Brain microvascular endothelial cell (primary cell): Measurements from ENCODE around the gene ARMCX2.

Experiments used
- DNase-seq: peaks from one replicate; pipeline ENCODE4 v3.0.0-alpha.2; 2020
- H3K27ac ChIP-seq: fragments of 250-450 bp; sonication (Bioruptor Pico); 2 replicates; pipeline ENCODE4 v1.5.1; 2020; ENCODE audit warnings: mild to moderate bottlenecking, moderate library complexity
- H3K27me3 ChIP-seq: fragments of 250-450 bp; sonication (Bioruptor Pico); replicated peaks from 2 replicates; pipeline ENCODE4 v1.5.1; 2020; ENCODE audit warnings: mild to moderate bottlenecking
- H3K36me3 ChIP-seq: fragments of 250-450 bp; sonication (Bioruptor Pico); replicated peaks from 2 replicates; pipeline ENCODE4 v1.5.1; 2020; ENCODE audit warnings: mild to moderate bottlenecking
- H3K4me3 ChIP-seq: 2 replicates; pipeline ENCODE4 v1.5.1; 2011; ENCODE audit warnings: low read depth, mild to moderate bottlenecking, control low read depth, low read length, moderate library complexity
- in situ Hi-C: cut with HindIII; loops from 2 replicates; pipeline ENCODE4 v1.10.0; 2017; ENCODE audit warnings: low sequenced_read_pairs, low pct_ligation_motif_present
- TF ChIP-seq, protein P1 (sequence below): IDR thresholded peaks from 2 replicates; pipeline ENCODE4 v1.5.1; 2011; ENCODE audit warnings: low read depth, mild to moderate bottlenecking, moderate library complexity, low read length, control low read depth, inconsistent platforms; ENCODE audit errors: missing control alignments

ARMCX2 gene

GRCh38 chrX:101619364-101619763 is 40.3 kb downstream of the ARMCX2 start:
- Histone ChIP-seq H3K36me3 (no peaks in the 10 kb centered on the region), H3K27me3 (no peaks in the 10 kb centered on the region), H3K27ac (no peak overlapping the region), H3K4me3 (no peak overlapping the region)
- DNase-seq, result no peak
- in situ Hi-C loops, result no loop called here
- TF ChIP-seq, protein P1, sequence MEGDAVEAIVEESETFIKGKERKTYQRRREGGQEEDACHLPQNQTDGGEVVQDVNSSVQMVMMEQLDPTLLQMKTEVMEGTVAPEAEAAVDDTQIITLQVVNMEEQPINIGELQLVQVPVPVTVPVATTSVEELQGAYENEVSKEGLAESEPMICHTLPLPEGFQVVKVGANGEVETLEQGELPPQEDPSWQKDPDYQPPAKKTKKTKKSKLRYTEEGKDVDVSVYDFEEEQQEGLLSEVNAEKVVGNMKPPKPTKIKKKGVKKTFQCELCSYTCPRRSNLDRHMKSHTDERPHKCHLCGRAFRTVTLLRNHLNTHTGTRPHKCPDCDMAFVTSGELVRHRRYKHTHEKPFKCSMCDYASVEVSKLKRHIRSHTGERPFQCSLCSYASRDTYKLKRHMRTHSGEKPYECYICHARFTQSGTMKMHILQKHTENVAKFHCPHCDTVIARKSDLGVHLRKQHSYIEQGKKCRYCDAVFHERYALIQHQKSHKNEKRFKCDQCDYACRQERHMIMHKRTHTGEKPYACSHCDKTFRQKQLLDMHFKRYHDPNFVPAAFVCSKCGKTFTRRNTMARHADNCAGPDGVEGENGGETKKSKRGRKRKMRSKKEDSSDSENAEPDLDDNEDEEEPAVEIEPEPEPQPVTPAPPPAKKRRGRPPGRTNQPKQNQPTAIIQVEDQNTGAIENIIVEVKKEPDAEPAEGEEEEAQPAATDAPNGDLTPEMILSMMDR, result no peak

GRCh38 chrX:101617211-101618191 is 42.1 kb downstream of the ARMCX2 start, which contains the start of gene ARMCX6:
TSS of gene ARMCX6 (minus strand) at chrX:101618000. CDS start at chrX:101616620, 1,380 bp downstream.
- TF ChIP-seq, protein P1, result peak; percentile 56
- peak within 1 kb of the TSS; percentile 75 for H3K4me3 ChIP-seq
- H3K27ac ChIP-seq, result peak within 1 kb of the TSS; percentile 0
- peak; percentile 60 for DNase-seq
- H3K36me3 ChIP-seq, result no peaks in the 10 kb centered on the region
- H3K27me3 ChIP-seq, result no peaks in the 10 kb centered on the region
- in situ Hi-C loops, result no loop called here

GRCh38 chrX:101605728-101606127 is 53.9 kb downstream of the ARMCX2 start:
- TF ChIP-seq, protein P1, result no peak
- DNase-seq, result no peak
- Histone ChIP-seq H3K27ac (no peak overlapping the region), H3K36me3 (no peaks in the 10 kb centered on the region), H3K4me3 (no peak overlapping the region), H3K27me3 (no peaks in the 10 kb centered on the region)
- in situ Hi-C loops, result no loop called here
